Dermis blood vessel endothelial cell (primary cell): Measurements from ENCODE around the gene DUOX1. TPM values are rescaled to one million over a fixed set of nuclear protein-coding genes. Genes with fewer than 3 reads are reported as not detected.

Experiments
- DNase-seq: peaks from one replicate; pipeline ENCODE4 v3.0.0; 2010
- total RNA-seq: library from RNA; depleted of rRNA; stranded (reverse); fragments of >200 nt; gene quantifications from 2 replicates; pipeline ENCODE4 v1.2.3, GENCODE V29; 2014

DUOX1 gene
- total RNA-seq, 1 donor from 2014 or later = not detected

GRCh38 chr15:45187894-45188830 lies 58.4 kb downstream of the DUOX1 start, which contains the start of gene SHF:
Gene SHF (minus strand): TSS chr15:45187966. CDS start chr15:45187951, 15 bp downstream.
- DNase-seq = peak; percentile 44

- no peak for DNase-seq
Observed at GRCh38 chr15:45197512-45197911, 67.7 kb downstream of the DUOX1 start.

GRCh38 chr15:45198337-45199135 lies 68.7 kb downstream of the DUOX1 start:
- peak; percentile 98 for DNase-seq

- peak; percentile 39 for DNase-seq
Observed at GRCh38 chr15:45199136-45199810, 69.5 kb downstream of the DUOX1 start.

- DNase-seq = peak; percentile 95
Observed at GRCh38 chr15:45200001-45200798, 70.4 kb downstream of the DUOX1 start.

- peak; percentile 90 for DNase-seq
Observed at GRCh38 chr15:45200799-45201556, 71.2 kb downstream of the DUOX1 start.

GRCh38 chr15:45201557-45201859 lies 71.7 kb downstream of the DUOX1 start:
- no peak for DNase-seq

GRCh38 chr15:45201869-45202268 lies 72.1 kb downstream of the DUOX1 start:
- DNase-seq = no peak

GRCh38 chr15:45203182-45203581 lies 73.4 kb downstream of the DUOX1 start:
- peak; percentile 33 for DNase-seq

- DNase-seq = peak; percentile 65
Observed at GRCh38 chr15:45205192-45205591, 75.4 kb downstream of the DUOX1 start.

- no peak for DNase-seq
Observed at GRCh38 chr15:45212493-45212892, 82.7 kb downstream of the DUOX1 start.

Other genes with a start within 250 kb of the DUOX1 start
- not detected in 2 replicates for gene TERB2, start 173.3 kb upstream of the DUOX1 start, total RNA-seq
- 3.6 and 11.9 TPM in 2 replicates for gene SORD, start 106.8 kb upstream of the DUOX1 start, total RNA-seq
- gene DUOX2, start 15.8 kb upstream of the DUOX1 start, total RNA-seq = not detected in 2 replicates
- gene DUOXA2, start 15.7 kb upstream of the DUOX1 start, total RNA-seq = not detected in 2 replicates
- not detected in 2 replicates for gene DUOXA1, start 115 bp upstream of the DUOX1 start, total RNA-seq
- gene SHF, start 58.0 kb downstream of the DUOX1 start, total RNA-seq = 1.8 and 3.7 TPM in 2 replicates
- gene SLC28A2, start 122.2 kb downstream of the DUOX1 start, total RNA-seq = not detected in 2 replicates
- gene GATM, start 248.6 kb downstream of the DUOX1 start, total RNA-seq = 0.23 and 0.34 TPM in 2 replicates